Activated CD4-positive, CD25-positive, alpha-beta regulatory T cell treated with anti-CD3 and anti-CD28 coated beads, Interleukin-2, amount 50 U/mL, for 24 hours (primary cell): ENCODE data around the gene HK2.
A peak's percentile ranks its signal among the peaks of the same experiment; 100 is the strongest.
"Not testable (repeated sequence)": the region's sequence is repeated elsewhere in the genome, so short reads cannot be mapped to it uniquely, and the experiment has no call there.

ENCODE experiments used
- ATAC-seq, 2 donors: fragments of 150-1000 bp; cut with Tn5 transposase; one replicate each; pipeline ENCODE4 v1.10.0; 2021; ENCODE audit warnings: mild to moderate bottlenecking in 1 of 2, moderate library complexity in 1 of 2

Gene HK2

GRCh38 chr2:74880054-74880728, 46.3 kb downstream of the HK2 start:
- ATAC-seq = no peak

GRCh38 chr2:74881176-74881575, 47.2 kb downstream of the HK2 start:
- no peak for ATAC-seq

- no peak for ATAC-seq
Observed at GRCh38 chr2:74881626-74882298, 47.8 kb downstream of the HK2 start.

- ATAC-seq = no peak
Observed at GRCh38 chr2:74882299-74882687, 48.4 kb downstream of the HK2 start.

GRCh38 chr2:74883011-74883410, 49.1 kb downstream of the HK2 start:
- no peak for ATAC-seq

GRCh38 chr2:74884118-74884762, 50.3 kb downstream of the HK2 start:
- ATAC-seq = no peak

GRCh38 chr2:74884866-74885265, 50.9 kb downstream of the HK2 start:
- no peak for ATAC-seq

GRCh38 chr2:74886251-74886650, 52.3 kb downstream of the HK2 start:
- ATAC-seq = no peak

GRCh38 chr2:74886811-74887210, 52.9 kb downstream of the HK2 start:
- no peak for ATAC-seq

GRCh38 chr2:74887445-74887951, 53.6 kb downstream of the HK2 start:
- no peak for ATAC-seq

- no peak for ATAC-seq
Observed at GRCh38 chr2:74887960-74888700, 54.2 kb downstream of the HK2 start.

- ATAC-seq = no peak
Observed at GRCh38 chr2:74889159-74889558, 55.2 kb downstream of the HK2 start.

GRCh38 chr2:74890711-74891110, 56.8 kb downstream of the HK2 start:
- ATAC-seq = no peak

- ATAC-seq = no peak
Observed at GRCh38 chr2:74891136-74891764, 57.3 kb downstream of the HK2 start.

GRCh38 chr2:74891816-74892215, 57.9 kb downstream of the HK2 start:
- not testable (repeated sequence) for ATAC-seq

- ATAC-seq = no peak
Observed at GRCh38 chr2:74892609-74893008, 58.7 kb downstream of the HK2 start.

- ATAC-seq = peak in 1 of 2 donors; percentile 13
Observed at GRCh38 chr2:74893332-74893731, 59.4 kb downstream of the HK2 start.

GRCh38 chr2:74894272-74894981, 60.5 kb downstream of the HK2 start:
- no peak for ATAC-seq

- ATAC-seq = no peak
Observed at GRCh38 chr2:74895001-74895400, 61.1 kb downstream of the HK2 start.

GRCh38 chr2:74896232-74896631, 62.3 kb downstream of the HK2 start:
- ATAC-seq = no peak

- not testable (repeated sequence) for ATAC-seq
Observed at GRCh38 chr2:74900225-74900624, 66.3 kb downstream of the HK2 start.

- ATAC-seq = no peak
Observed at GRCh38 chr2:74902281-74902860, 68.4 kb downstream of the HK2 start.
